ENCODE results near the gene CWF19L1. TPM values are rescaled to one million over a fixed set of nuclear protein-coding genes. Genes with fewer than 3 reads are reported as not detected.

The CWF19L1 gene
- polyA plus RNA-seq, 1 donor from 2014 or later = 36.9 TPM

DNA sequence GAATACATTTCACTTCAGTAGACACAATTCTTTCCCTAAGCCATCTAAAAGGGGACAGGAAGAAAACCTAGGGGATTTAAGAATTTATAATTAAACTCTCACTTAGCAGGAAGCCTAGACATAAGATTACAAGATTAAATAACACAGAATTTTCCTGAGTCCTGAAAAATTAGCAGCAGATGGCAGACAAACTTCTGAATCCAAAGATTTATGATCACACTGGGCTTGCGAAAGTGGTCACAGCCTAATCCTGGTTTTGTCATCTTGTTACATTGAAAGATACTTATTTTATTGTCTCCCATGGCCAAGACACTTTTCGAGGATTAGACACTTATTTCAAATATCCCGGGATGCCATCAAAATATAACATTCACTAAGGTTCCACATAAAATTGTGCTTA, 84.5 kb downstream of the CWF19L1 start (continued):
- no peak for TF ChIP-seq EZH2 (IDR thresholded peaks at IDR 0.05; ENCODE audit: borderline replicate concordance, insufficient read depth, low read length, poor library complexity, severe bottlenecking)
- no peak for TF ChIP-seq POLR2AphosphoS5 (IDR thresholded peaks at IDR 0.05)

Small RNA genes within 50 kb of the gene (small RNA-seq; reads per million reads assigned to genes)
- gene RNU6-422P (0 reads per million in 3 experiments), gene SNORA12 (131 to 244 (median 230) reads per million in 3 experiments)

Other genes starting within 250 kb of the CWF19L1 start
- gene CPN1, start 185.8 kb downstream of the CWF19L1 start, polyA plus RNA-seq = not detected in 2 replicates
- gene ERLIN1, start 81.6 kb downstream of the CWF19L1 start, polyA plus RNA-seq = 6.5 and 7.5 TPM in 2 replicates
- 62.2 and 71.6 TPM in 2 replicates for gene CHUK, start 38.0 kb downstream of the CWF19L1 start, polyA plus RNA-seq
- gene BLOC1S2, start 19.0 kb upstream of the CWF19L1 start, polyA plus RNA-seq = 262 and 299 TPM in 2 replicates
- gene PKD2L1, start 62.6 kb upstream of the CWF19L1 start, polyA plus RNA-seq = not detected in 2 replicates
- 82.9 and 85.0 TPM in 2 replicates for gene SCD, start 79.6 kb upstream of the CWF19L1 start, polyA plus RNA-seq
- 0.37 TPM in 1 of 2 replicates, not detected in the other for gene WNT8B, start 195.4 kb upstream of the CWF19L1 start, polyA plus RNA-seq